Rectal smooth muscle tissue (tissue), 1 donor: ENCODE results near the gene TMEM272.

Experiments used
- H3K27ac ChIP-seq: one replicate; pipeline ENCODE4 v1.7.0; 2013; ENCODE audit warnings: low read depth, low read length, inconsistent platforms
- H3K27me3 ChIP-seq: one replicate; pipeline ENCODE4 v1.7.0; 2013; ENCODE audit warnings: low read length; ENCODE audit not compliant: control insufficient read depth, insufficient read depth
- H3K36me3 ChIP-seq: one replicate; pipeline ENCODE4 v1.7.0; 2013; ENCODE audit warnings: low read length; ENCODE audit not compliant: control insufficient read depth, insufficient read depth
- H3K4me1 ChIP-seq: one replicate; pipeline ENCODE4 v1.7.0; 2013; ENCODE audit warnings: low read length; ENCODE audit not compliant: control insufficient read depth, insufficient read depth
- H3K4me3 ChIP-seq: one replicate; pipeline ENCODE4 v1.7.0; 2013; ENCODE audit warnings: low read length
- H3K9ac ChIP-seq: one replicate; pipeline ENCODE4 v1.7.0; 2013; ENCODE audit warnings: low read length

The TMEM272 gene

GRCh38 chr13:51794964-51795363, 50.0 kb downstream of the TMEM272 start:
- no peak overlapping the region for H3K27ac ChIP-seq

DNA sequence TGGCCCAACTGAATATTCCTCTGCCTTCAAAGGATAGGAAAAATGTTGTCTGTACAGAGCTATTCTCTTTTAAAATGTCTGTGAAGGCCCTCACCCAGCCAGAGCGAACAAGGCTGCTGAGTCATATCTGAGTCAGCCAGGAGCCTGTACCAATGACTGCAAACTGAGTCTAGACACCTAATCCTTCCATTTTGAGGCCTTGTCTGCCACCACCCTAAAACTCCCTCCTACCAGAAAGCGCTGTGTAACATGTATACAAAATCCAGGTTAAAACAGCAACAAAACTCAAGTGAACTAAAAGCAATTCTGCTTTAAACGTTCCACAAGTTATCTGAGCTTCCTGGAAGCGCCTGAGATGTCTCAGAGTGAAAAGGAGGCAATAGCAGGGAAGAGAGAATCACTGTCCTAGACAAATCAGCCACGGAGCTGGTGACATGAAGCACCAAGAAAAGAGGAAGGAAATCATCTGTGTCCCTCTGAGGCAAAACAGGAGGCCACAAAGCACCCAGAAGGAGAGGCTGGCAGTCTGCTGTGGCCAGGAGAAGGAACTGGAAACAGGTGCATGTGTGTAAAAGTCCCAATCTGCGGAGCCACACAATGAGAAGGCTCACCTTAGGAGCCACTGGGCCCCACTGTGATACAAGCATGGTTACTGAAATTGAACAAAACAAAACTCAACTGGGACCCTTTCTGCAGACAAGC, 51.3 kb downstream of the TMEM272 start:
- H3K27ac ChIP-seq: no peak overlapping the region
- no peaks in the 10 kb centered on the region for H3K4me1 ChIP-seq
- peaks cover 3% of the 10 kb centered on the region for H3K36me3 ChIP-seq
- H3K27me3 ChIP-seq: no peaks in the 10 kb centered on the region
- H3K4me3 ChIP-seq: no peak overlapping the region
- no peak overlapping the region for H3K9ac ChIP-seq

More at GRCh38 chr13:51794964-51795363, 50.0 kb downstream of the TMEM272 start:
- Histone ChIP-seq H3K4me1 (peaks cover under 1% of the 10 kb centered on the region), H3K4me3 (no peak overlapping the region), H3K36me3 (peaks cover 3% of the 10 kb centered on the region), H3K9ac (no peak overlapping the region), H3K27me3 (no peaks in the 10 kb centered on the region)

DNA sequence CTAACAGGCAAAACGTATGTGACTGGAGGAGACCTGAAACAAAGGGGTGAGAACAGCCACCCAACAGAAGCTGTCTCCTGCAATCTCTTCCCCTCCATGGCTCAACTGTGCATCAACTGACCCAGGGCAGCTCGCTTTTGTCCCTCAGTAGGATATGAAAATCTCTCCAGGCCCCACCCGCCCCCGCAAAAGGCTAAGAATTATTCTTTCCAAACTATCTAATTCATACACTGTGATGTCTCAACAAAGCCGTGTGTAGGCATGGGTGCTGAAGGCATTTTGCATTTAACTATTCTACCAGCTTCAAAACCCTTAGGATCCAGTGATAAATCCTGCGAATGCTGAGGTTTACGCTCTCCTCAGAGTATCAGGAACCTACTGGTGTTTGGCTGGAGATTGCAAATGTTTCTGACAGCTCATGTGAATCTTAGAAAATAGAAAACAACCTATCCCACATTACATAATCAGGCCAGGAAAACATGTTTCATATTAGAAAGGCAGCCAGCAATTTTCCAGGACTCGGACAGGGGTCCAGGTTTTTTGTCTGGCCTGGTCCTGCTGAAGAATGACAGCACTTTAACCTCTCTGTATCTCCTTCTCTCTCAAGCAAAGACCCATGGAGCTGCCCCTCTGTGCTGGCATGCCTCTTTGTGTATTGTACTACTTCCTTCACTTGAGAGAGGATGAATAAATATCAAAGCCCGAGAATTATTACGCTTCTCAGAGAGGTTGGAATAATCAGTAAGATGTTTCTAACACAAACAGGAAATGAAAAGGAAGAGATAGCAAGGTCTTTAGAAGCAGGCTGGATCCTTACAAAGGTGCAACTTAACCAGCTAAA, 58.3 kb downstream of the TMEM272 start:
- Histone ChIP-seq H3K9ac (no peak overlapping the region), H3K4me1 (peaks cover 8% of the 10 kb centered on the region), H3K4me3 (no peak overlapping the region), H3K27ac (peak overlapping the region; percentile 44), H3K36me3 (no peaks in the 10 kb centered on the region), H3K27me3 (no peaks in the 10 kb centered on the region)

GRCh38 chr13:51785712-51786424, 59.1 kb downstream of the TMEM272 start:
- H3K4me3 ChIP-seq: no peak overlapping the region
- H3K27me3 ChIP-seq: no peaks in the 10 kb centered on the region
- H3K4me1 ChIP-seq: peaks cover 8% of the 10 kb centered on the region
- H3K36me3 ChIP-seq: no peaks in the 10 kb centered on the region
- H3K27ac ChIP-seq: peak overlapping the region; percentile 34
- H3K9ac ChIP-seq: no peak overlapping the region

- peaks cover 8% of the 10 kb centered on the region for H3K4me1 ChIP-seq
- no peak overlapping the region for H3K4me3 ChIP-seq
- no peaks in the 10 kb centered on the region for H3K36me3 ChIP-seq
- no peaks in the 10 kb centered on the region for H3K27me3 ChIP-seq
- no peak overlapping the region for H3K9ac ChIP-seq
- H3K27ac ChIP-seq: no peak overlapping the region
These were observed 60.9 kb downstream of the TMEM272 start for GRCh38 chr13:51784097-51784496.

- Histone ChIP-seq H3K27me3 (no peaks in the 10 kb centered on the region), H3K36me3 (no peaks in the 10 kb centered on the region), H3K9ac (no peak overlapping the region), H3K27ac (no peak overlapping the region), H3K4me1 (peaks cover 8% of the 10 kb centered on the region), H3K4me3 (no peak overlapping the region)
These were observed 61.4 kb downstream of the TMEM272 start for GRCh38 chr13:51783428-51784094.

DNA sequence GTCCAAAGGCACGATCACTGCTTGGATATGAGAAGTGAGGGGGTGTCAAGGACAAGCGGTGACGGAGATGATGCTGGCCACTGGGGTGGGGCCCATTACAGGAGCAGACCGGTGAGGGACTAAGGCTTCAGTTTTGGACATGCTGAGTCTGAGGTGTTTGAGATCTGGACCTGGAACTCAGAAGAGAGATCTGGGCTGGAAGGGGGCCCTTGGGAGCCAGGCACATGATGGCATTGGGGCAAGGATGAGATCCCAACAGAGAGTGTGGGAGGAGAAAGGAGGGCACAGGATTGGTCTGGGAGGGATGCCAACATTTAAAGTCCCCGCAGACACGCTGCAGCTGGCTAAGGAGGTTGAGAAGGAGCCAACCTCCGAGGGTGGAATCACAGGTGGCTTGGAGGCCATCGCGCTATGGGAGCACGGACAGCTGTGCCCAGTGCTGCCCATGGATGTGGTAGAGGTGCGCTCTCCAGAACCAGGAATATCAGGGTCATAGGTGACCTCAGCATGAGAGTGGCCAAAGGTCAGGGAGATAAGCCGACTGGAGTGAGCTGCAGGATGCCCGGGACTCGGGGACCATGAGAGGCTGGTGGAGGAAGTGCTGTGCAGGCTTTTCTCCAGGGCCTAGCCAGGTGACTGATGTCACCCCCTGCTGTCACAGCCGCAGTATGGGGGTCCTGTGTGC, 62.8 kb downstream of the TMEM272 start:
- Histone ChIP-seq H3K4me1 (peaks cover 7% of the 10 kb centered on the region), H3K27me3 (no peaks in the 10 kb centered on the region), H3K36me3 (no peaks in the 10 kb centered on the region), H3K27ac (no peak overlapping the region), H3K9ac (no peak overlapping the region), H3K4me3 (no peak overlapping the region)

- Histone ChIP-seq H3K9ac (no peak overlapping the region), H3K27me3 (no peaks in the 10 kb centered on the region), H3K27ac (no peak overlapping the region), H3K36me3 (no peaks in the 10 kb centered on the region), H3K4me3 (no peak overlapping the region), H3K4me1 (peaks cover 4% of the 10 kb centered on the region)
These were observed 63.5 kb downstream of the TMEM272 start for GRCh38 chr13:51781246-51782022.

DNA sequence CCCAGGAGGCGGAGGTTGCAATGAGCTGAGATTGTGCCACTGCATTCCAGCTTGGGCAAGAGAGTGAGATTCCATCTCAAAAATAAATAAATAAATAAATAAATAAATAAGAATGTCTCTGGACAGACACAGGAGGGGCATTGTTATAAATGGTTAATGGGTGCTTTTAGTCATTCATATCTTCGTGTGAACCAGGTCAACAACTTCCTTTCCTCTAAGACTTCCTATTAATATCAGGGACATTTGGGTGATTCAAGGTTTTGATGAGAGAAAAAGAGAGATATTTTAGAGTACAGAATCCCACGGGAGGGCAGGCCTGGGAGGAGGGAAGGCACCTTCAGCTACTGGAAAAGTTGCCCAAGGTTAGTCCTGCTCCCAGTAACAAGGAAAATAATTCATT, 64.9 kb downstream of the TMEM272 start:
- Histone ChIP-seq H3K36me3 (no peaks in the 10 kb centered on the region), H3K9ac (no peak overlapping the region), H3K27ac (no peak overlapping the region), H3K27me3 (no peaks in the 10 kb centered on the region), H3K4me1 (no peaks in the 10 kb centered on the region), H3K4me3 (no peak overlapping the region)

DNA sequence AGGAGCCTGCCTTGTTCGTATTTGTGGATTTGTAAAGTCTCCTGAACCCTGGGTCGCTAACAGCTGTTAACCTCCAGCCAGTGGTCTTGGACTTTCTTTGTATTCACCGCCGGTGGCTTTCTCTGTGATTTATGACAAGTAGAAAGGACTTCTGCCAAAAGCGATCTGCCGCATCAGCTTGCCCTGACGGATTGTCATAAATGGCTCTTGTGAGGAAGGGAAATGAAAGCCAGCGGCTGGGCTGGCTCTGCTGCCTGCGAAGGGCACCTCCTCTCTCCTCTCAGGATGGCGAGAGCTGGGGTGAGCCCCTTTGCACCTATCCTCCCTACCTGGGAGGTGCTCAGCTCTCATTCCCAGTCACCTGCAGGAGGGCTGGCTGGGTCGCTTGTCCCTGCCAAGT, 66.6 kb downstream of the TMEM272 start:
- no peak overlapping the region for H3K27ac ChIP-seq
- no peaks in the 10 kb centered on the region for H3K27me3 ChIP-seq
- H3K36me3 ChIP-seq: no peaks in the 10 kb centered on the region
- no peaks in the 10 kb centered on the region for H3K4me1 ChIP-seq
- no peak overlapping the region for H3K4me3 ChIP-seq
- H3K9ac ChIP-seq: no peak overlapping the region

- no peaks in the 10 kb centered on the region for H3K36me3 ChIP-seq
- H3K27me3 ChIP-seq: no peaks in the 10 kb centered on the region
- no peak overlapping the region for H3K9ac ChIP-seq
- no peaks in the 10 kb centered on the region for H3K4me1 ChIP-seq
- H3K4me3 ChIP-seq: no peak overlapping the region
- no peak overlapping the region for H3K27ac ChIP-seq
These were observed 67.1 kb downstream of the TMEM272 start for GRCh38 chr13:51777921-51778320.
